Ishikawa (cell line): ENCODE data around the gene UBL7.

ENCODE experiments used
- CEBPB ChIP-seq: IDR thresholded peaks from 2 replicates; pipeline ENCODE4 v1.6.1; 2012
- CREB1 ChIP-seq: IDR thresholded peaks from 2 replicates; pipeline ENCODE4 v1.6.1; 2012; ENCODE audit warnings: low read depth
- EGR1 ChIP-seq: IDR thresholded peaks from 2 replicates; pipeline ENCODE4 v1.6.1; 2012
- EP300 ChIP-seq: IDR thresholded peaks from 2 replicates; pipeline ENCODE4 v1.6.1; 2012; ENCODE audit warnings: borderline replicate concordance
- FOXM1 ChIP-seq: IDR thresholded peaks from 2 replicates; pipeline ENCODE4 v1.6.1; 2012; ENCODE audit warnings: low read depth, borderline replicate concordance
- NFIC ChIP-seq: IDR thresholded peaks from 2 replicates; pipeline ENCODE4 v1.6.1; 2012
- RAD21 ChIP-seq: IDR thresholded peaks from 2 replicates; pipeline ENCODE4 v1.6.1; 2012; ENCODE audit warnings: low read depth
- TAF1 ChIP-seq: IDR thresholded peaks from 2 replicates; pipeline ENCODE4 v1.6.1; 2012; ENCODE audit warnings: low read depth, mild to moderate bottlenecking
- TCF12 ChIP-seq: IDR thresholded peaks from 2 replicates; pipeline ENCODE4 v1.6.1; 2012; ENCODE audit warnings: low read depth
- TEAD4 ChIP-seq: IDR thresholded peaks from 2 replicates; pipeline ENCODE4 v1.6.1; 2012
- USF1 ChIP-seq: IDR thresholded peaks from 2 replicates; pipeline ENCODE4 v1.6.1; 2012
- YY1 ChIP-seq: IDR thresholded peaks from 2 replicates; pipeline ENCODE4 v1.6.1; 2012; ENCODE audit warnings: low read depth
- ZBTB7A ChIP-seq: IDR thresholded peaks from 2 replicates; pipeline ENCODE4 v1.6.1; 2012; ENCODE audit warnings: low read depth
- TF ChIP-seq, protein P1 (sequence below): IDR thresholded peaks from 2 replicates; pipeline ENCODE4 v1.6.1; 2012
- TF ChIP-seq, protein P2 (sequence below): IDR thresholded peaks from 2 replicates; pipeline ENCODE4 v1.6.1; 2012; ENCODE audit warnings: low read depth, mild to moderate bottlenecking

Gene UBL7

GRCh38 chr15:74397239-74398068 is 63.5 kb downstream of the UBL7 start:
- TF ChIP-seq, protein P1, sequence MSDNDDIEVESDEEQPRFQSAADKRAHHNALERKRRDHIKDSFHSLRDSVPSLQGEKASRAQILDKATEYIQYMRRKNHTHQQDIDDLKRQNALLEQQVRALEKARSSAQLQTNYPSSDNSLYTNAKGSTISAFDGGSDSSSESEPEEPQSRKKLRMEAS = no peak
- TF ChIP-seq YY1 (no peak), EP300 (no peak), EGR1 (no peak), TAF1 (no peak), CREB1 (no peak), CEBPB (no peak), RAD21 (no peak), TEAD4 (no peak), USF1 (no peak), FOXM1 (no peak), TCF12 (no peak), ZBTB7A (no peak), NFIC (no peak)
- TF ChIP-seq, protein P2, sequence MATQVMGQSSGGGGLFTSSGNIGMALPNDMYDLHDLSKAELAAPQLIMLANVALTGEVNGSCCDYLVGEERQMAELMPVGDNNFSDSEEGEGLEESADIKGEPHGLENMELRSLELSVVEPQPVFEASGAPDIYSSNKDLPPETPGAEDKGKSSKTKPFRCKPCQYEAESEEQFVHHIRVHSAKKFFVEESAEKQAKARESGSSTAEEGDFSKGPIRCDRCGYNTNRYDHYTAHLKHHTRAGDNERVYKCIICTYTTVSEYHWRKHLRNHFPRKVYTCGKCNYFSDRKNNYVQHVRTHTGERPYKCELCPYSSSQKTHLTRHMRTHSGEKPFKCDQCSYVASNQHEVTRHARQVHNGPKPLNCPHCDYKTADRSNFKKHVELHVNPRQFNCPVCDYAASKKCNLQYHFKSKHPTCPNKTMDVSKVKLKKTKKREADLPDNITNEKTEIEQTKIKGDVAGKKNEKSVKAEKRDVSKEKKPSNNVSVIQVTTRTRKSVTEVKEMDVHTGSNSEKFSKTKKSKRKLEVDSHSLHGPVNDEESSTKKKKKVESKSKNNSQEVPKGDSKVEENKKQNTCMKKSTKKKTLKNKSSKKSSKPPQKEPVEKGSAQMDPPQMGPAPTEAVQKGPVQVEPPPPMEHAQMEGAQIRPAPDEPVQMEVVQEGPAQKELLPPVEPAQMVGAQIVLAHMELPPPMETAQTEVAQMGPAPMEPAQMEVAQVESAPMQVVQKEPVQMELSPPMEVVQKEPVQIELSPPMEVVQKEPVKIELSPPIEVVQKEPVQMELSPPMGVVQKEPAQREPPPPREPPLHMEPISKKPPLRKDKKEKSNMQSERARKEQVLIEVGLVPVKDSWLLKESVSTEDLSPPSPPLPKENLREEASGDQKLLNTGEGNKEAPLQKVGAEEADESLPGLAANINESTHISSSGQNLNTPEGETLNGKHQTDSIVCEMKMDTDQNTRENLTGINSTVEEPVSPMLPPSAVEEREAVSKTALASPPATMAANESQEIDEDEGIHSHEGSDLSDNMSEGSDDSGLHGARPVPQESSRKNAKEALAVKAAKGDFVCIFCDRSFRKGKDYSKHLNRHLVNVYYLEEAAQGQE = no peak

- TF ChIP-seq EP300 (peak; percentile 65; the same call in 1 of the 2 replicates), EGR1 (0 out of 2 replicates have a peak, but pooled peaks have one; percentile 33), YY1 (no peak), USF1 (no peak), CREB1 (no peak), ZBTB7A (no peak), TAF1 (no peak), FOXM1 (no peak), RAD21 (no peak), TEAD4 (peak; percentile 77), TCF12 (peak; percentile 55; the same call in 1 of the 2 replicates), CEBPB (no peak), NFIC (0 out of 2 replicates have a peak, but pooled peaks have one; percentile 24)
- TF ChIP-seq, protein P2 = no peak
- TF ChIP-seq, protein P1 = no peak
Observed at GRCh38 chr15:74396445-74397238, 64.3 kb downstream of the UBL7 start.

- TF ChIP-seq TCF12 (no peak), RAD21 (no peak), USF1 (no peak), EP300 (no peak), ZBTB7A (no peak), YY1 (no peak), TEAD4 (no peak), CEBPB (no peak), EGR1 (no peak), CREB1 (no peak), NFIC (no peak), FOXM1 (no peak), TAF1 (no peak)
- TF ChIP-seq, protein P1 = no peak
- TF ChIP-seq, protein P2 = no peak
Observed at GRCh38 chr15:74396146-74396438, 64.9 kb downstream of the UBL7 start.
